ENCODE measurements around the gene EPHB1.
"Not testable (repeated sequence)": the region's sequence is repeated elsewhere in the genome, so short reads cannot be mapped to it uniquely, and the experiment has no call there.

The EPHB1 gene

DNA sequence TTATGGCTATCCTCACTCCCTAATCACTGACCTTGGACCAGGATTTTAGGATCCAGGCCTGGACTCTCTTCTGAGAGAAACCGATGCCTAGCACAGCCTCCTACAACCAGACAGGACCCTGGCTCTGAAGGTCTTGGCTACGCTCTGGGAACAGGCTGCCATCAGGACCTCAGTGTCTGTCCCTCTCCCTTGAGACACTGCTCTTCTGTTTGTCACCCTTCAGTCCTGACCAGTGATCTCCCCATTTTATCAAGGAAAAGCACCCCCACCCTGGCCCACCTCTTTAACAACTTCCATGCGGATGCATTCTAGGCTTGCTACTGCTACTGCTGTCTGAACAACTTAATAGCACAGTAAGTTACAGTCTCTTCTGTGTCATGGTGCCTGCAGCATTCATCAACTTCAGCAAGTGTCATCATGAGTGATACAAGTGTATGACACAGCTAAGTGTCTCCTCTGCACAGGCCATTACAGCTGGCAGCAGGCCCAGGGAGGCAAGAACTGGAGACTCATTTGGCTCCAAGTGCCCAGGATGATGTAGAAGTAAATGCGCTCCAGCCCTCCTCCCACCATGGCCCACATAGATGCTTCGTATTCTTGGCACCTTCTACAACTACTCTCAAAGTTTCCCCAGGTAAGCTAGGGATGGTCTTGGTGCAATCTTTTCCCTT is 302.4 kb downstream of the EPHB1 start:
- DNase-seq = no peak

DNA sequence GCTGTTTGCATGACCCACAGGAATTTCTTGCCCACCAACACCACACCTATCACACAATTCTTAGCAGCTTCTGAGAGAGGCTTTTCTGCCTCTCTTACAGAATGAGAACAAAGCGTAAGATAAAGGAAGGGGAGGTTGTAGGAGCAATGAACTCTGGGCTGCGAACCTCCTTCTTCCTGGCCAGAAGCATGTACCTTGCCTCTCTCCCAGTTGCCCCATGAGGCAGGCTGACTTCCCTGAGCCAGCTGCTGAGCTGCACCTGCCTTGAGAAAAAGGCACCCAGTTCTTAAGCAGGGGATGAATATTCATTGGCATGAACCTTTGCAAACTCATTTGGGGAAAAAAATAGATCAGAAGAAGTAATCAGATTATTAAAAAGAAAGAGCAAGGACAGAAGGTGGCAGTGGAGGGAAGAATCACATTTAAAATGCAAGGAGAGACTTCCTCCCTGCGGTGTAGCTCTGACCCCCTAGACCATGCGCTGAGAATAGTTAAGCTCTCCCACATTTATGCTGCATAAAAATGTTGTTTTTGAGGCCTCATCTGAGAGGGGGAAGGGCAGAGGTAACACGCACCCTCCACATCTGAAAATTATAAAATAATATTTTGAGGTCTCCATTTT is 304.8 kb downstream of the EPHB1 start:
- no peak for DNase-seq

DNA sequence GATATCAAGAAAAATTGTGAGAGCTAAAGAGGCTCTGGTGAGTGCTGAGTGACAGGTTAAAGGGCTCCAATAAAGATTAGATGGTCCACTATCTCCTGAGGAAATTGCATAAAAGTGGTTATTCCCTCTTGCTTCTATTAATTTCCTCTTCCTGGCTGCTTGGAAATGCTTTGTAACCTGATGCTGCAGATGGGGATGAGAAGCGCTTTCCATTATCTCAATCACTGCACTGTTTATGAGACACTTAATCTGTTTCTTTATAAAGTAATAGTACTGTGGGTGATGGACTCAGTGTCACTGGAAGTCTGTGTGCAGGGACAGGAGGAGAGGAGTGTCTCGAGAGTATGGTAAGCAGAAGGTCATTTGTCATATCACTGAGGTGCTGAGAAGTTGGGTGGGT is 305.3 kb downstream of the EPHB1 start:
- DNase-seq = no peak

DNA sequence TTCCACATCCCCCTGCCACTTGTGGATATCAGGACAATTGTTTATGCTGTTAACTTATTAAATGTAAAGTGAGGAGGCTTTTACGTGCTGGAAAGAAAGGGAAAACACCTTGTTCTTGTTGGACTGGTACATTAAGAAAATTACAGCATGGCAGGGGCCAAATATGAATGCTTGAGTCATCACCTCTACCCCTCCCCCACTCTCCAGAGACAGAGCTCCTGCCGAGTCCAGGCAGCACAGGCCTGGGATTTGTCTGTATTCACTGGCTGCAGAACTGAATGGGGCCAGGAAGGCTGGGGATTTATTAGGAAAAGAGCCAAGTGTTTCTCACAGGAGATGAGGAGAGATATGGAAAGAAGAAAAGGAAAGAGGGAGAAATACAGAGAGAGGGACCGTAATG is 308.9 kb downstream of the EPHB1 start:
- DNase-seq = no peak

DNA sequence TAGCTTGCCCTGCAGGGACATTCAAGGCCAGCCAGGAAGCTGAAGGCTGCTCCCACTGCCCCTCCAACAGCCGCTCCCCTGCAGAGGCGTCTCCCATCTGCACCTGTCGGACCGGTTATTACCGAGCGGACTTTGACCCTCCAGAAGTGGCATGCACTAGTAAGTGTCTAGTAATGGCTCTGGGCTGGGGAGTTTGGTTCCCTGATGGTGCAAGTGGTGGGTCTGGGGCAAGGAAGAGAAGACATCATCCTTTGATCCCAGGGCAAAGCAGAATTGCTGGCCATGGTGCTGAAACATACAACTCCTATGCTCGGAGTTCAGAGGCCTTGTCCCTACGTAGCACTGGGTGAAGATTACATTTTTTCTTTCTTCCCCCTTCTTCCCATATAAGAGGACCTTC is 311.4 kb downstream of the EPHB1 start:
- no peak for DNase-seq

DNA sequence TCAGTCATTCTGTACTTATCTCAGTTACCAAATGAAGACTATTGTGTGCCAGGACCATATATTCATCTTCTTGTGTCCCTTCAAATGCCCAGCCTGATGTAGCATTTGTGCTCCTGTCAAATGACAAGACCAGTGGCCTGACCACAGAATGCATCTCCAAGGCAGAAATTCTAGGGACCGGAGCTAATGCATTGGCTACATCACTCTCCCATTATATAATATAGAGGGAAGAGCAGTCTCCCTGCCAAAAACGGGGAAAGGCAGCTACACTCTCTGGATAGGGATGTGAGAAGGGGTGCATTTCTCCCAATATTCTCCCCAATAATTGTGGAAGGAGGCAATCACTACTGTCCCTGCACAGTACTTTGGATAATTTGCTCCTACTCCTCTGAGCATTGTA is 312.0 kb downstream of the EPHB1 start:
- no peak for DNase-seq

DNA sequence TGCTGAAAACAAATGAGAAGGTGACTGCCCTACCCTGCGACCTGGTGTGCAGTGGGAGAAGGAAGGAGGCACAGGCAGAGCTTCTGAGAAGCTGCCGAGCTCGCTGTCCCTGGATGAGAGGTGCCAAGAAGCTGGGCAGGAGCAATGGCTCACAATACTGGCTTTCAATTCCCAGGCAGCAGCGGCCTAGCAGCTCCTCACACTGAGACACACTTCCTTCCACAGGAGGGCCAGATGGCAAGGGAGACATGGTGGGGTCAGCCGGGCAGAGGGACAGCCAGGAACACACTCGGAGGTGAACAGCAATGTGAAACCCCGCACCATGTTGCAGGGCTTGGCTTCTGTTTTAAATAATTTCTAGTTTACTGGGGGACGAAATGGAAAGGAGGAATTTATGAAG is 314.6 kb downstream of the EPHB1 start:
- no peak for DNase-seq

DNA sequence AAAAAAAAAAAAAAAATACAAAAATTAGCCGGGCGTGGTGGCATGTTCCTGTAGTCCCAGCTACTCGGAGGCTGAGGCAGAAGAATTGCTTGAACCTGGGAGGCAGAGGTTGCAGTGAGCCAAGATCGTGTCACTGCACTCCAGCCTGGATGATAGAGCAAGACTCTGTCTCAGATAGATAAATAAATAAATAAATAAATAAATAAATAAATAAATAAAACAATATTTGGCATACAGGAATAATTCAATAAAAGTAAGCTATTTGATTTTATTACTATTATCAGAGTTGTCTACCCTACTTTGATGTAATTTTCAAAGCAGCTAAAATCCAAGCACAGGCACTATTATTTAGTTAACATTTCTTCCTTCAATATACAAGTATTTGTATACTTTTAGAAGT is 319.5 kb downstream of the EPHB1 start:
- DNase-seq = not testable (repeated sequence)

DNA sequence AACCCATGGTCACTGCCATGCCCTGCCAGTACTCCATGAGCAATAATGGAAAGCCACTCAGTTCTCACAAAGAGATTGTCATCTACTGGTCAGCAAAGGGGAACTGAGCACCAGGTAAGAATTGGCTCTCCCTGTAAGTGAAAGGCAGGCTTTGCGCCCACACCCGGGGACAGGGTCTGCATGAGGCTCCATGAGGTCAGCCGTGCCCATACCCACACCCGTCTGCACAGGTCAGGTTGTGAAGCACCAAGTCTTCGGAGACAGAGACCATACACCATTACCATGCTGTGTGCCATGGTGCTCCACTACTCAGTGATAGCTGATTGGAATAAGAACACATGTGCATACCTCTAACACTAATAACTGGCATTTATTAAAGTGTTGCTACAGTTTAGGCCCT is 322.9 kb downstream of the EPHB1 start:
- no peak for DNase-seq

DNA sequence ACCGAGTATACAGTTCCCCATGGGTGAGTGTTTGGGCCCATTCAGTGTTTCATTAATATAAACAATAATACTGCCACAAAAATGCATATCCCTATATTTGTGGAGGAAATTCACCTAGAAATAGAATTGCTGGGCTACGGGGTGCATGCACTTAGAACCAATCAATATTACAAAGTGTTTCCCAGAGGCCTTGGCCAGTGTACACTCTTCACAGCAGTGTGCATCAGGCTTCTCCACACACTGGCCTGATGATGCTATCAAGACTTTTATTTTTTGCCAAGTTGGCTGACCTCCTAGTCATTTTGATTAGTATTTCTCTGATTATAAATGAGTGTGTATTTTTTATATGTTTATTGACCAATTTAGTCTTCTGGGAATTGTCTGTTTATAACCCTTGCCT is 323.7 kb downstream of the EPHB1 start:
- DNase-seq = no peak

DNA sequence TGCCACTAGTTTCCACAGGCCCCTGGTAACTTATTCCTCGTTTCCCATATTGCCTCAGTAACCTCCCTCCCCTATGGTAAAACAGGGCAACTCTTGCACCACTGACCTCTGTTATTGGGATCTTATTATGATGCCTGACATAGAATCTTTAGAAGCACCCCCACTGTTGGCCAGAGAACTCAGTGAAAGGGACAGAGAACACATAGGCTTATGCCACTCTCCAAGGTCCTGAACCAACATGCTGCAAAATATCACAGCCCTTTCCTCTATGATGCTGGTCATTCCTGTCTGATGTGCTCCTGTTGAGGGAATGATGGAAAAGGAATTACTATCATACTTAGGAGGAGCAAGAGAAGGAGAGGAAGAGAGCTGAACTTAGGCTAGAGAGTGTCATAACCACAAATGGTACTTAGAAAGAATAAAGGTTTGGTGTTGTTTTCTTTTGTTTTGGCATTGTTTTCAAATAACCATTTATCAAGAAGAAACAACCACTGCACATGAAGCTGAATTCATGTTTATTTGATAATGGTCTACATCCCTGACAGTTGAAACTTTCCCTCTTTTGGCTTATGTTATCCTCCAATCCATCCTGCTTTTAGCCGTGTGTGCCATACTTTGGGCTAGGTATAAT is 330.2 kb downstream of the EPHB1 start:
- no peak for DNase-seq

DNA sequence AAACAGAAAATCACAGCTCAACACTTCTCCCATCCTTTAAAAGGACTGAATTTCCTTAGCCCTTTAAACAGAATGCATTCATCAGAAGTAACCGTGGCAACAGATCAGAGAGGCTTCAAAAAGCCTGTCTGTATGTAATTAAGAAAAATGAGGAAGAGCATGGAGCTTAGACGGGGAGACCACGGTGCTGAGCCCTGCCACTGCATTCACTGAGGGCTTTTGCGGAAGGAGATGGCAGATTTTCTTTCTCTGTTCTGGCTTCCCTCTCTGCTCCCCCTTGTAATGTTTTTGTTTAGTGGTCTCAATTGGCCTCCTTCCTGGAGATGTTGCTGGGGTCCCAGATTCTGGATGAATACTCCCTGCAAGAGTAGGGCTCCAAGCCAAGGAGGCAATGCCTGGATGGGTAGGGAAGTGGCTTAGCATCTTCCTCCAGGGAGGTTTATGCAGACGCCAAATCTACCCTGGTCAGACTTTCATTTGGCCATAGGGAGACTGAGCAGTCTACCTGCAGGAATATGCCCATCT is 332.9 kb downstream of the EPHB1 start:
- no peak for DNase-seq

DNA sequence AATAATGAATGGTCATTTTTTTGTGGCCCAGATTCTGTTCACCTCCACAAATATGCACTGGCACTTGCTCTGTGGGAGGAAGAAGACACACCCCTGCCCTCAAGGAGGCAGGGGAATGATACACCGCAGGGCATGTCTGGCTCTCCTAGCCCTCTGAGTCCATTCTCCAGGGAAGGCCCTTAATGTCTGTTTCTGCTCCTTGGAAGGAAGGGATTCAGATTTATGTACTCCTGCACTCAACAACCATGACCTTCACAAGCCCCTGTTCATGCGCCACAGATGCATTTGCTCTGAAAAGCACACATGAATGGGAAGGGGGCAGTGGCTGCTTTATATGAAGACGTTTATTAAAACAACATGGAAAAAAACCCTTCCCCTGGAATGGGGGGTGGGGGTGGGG is 333.8 kb downstream of the EPHB1 start:
- no peak for DNase-seq

DNA sequence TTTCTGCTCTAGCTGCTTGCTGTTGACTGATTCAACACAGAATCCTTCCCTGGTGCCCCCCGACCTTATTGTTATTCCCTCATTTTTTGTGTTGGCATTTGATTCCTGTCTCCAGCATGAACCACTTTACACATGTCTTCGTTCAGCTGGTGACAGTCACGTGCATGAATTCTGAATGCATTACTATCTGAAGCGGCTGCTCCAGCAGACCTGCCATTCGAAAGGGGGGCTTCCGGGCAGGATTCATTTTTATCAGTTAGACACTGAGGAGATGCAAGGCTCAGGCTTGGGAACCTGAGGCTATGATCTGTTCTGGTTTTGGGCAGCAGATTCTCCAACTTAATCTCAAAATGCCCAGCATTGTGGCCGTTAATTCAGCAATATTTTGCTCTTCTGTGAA is 336.2 kb downstream of the EPHB1 start:
- no peak for DNase-seq

DNA sequence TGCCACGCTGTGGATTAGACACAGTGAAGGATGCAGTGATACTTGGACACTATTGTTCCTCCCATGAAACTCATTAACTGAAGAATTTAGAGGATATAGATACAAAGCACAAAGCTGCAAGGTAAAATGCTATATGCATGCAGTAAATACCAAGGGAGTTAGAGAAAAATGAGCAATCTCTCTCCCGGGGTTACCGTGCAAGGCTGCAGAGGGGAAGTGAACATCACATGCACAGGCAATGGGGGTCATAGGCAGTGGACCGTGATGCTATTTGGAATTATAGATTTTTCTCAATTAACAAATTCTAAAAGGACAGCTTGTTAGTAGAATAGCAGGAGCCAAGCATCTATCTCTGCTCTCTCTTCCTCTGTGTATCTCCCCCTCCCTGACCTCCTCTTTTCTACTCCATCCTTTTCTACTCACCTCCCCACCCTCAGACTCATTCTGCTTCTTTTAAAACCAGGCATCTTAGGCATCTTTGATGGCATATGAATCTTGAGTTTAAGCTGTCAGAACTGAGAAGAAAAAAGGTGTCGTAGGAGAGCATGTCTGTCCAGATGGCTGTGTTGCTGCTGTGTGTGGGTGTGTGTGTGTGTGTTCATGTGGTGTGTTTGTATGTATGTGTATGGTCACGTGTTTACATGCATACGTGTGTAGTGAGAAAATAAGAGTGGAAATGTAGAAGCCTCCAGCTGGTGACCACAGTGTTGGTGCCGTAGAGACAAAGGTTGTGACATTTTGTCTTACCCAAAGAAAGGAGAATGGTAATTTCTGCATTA is 339.0 kb downstream of the EPHB1 start:
- DNase-seq = no peak

DNA sequence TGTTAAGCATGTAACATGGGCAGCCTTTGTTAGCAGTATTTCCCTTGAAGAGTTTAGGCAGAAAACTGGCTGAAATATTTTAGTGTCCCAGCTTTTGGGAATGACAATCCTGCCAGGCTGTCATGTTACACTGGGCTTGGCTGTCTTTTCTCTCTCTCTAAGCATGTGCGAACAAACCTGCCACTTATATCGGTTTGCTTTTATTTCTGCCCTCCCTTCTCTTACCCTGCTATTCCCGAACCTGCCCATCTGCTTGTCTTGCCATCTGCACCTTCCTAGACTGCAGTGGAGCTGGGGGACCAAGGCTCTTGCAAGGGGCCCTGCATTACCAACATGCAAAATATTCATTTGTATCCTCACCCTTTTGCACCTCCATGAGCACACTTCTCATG is 339.6 kb downstream of the EPHB1 start:
- DNase-seq = no peak

DNA sequence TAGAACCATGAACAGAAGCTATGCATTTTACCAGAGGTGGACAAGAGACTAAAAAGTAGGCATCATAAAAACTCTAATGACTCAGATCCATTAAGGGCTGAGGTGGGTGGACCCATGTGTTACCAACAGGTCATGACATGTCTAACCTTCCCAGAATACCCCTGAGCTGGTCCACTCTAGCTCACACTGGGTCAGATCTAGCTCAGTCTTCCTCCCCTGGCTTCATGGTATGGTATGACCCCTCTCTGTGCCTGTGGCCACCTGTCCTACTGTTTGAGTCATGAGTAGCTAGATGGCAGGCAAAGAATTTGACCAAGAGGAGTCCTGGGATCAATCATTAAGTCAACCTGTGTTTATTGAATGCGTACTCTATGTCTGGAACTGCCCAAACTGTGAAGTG is 340.4 kb downstream of the EPHB1 start:
- DNase-seq = no peak

DNA sequence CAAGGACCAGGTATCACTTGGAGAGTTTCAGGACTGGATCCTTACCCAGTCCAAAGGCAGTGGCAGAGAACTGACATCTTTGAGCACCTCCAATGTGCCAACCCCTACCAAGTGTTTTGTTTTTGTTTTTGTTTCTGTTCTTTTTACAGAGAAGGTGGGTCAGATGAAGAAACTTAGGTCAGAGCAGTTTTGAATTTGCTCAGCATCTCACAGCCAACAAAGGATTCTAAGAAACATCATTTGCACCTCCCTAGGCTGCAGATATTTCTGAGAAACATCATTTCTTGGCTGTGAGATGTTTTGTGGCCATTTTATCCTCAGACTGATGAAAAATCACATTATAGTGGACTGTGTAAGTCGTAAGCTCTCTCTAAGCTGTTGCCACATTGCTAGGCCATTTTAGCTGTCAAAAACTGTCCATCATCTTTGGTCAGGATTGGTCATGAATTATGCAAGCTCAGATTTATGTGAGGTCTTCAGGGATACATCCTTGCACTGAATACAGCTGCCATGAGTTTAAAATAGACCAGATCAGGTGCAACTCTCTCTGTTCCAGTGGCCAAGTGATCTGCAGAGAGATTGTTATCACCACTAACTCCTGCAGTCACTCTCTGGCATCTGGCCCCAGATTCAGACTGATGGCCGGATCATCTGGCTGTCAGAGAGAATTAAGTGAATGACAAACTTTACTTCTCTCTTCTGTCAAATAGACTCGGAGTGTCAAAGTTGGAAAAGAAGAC is 341.5 kb downstream of the EPHB1 start:
- DNase-seq = no peak

DNA sequence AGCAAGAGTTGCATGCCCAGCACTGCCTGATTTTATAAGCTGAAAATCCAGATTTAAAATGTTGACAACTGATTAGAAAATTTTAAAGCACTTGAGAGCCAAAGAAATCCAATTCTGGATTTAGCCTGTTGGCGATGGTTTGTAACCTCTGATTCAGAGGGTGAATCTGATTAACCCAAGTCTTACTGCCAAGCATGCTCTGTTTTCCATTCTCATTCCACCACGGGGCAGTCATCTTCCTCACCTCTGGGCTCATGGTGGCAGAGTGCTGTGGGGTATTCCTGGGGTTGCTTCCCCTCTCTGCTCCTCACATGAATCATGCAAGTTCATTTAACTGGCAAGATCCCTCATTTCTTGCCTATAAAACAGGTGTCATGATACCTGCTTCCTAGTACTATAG is 342.2 kb downstream of the EPHB1 start:
- DNase-seq = no peak

DNA sequence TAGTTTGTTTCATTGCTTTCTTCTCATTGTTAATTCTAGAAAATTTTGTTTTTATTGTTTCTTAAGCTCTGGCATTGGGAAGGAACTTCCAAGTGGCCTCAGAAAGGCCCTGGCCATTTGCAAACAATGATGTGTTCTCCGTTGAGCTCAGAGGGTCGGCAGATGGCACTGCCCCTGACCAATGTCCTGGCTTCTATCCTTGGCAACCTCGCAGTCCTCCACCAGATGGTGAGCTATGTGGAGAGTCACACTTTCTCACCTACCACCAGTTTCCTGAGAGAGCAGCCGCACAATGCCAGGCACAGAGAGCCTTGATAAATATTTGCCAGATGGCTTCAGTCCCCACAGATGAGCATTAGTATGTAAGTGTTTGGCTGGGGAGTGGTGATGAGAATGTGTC is 343.7 kb downstream of the EPHB1 start:
- no peak for DNase-seq

DNA sequence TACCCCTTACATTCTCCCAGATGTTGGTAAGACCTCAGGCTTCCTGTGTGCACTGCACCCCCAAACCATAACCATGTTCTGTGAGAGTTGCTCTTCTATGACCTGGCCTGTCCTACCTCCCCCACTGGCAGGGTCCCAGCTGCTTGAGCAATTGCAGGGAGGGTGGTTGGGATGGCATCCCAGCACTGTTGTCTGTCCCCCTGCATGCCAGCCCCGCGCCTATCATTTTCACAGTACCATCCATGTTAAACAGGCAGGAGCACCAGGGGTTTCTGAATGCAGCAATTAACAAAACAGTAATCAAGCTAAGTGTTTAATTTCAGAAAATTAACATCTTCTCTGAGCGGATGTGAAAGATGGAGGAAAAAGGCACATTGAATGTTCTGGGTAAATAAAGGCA is 345.5 kb downstream of the EPHB1 start:
- DNase-seq = no peak

DNA sequence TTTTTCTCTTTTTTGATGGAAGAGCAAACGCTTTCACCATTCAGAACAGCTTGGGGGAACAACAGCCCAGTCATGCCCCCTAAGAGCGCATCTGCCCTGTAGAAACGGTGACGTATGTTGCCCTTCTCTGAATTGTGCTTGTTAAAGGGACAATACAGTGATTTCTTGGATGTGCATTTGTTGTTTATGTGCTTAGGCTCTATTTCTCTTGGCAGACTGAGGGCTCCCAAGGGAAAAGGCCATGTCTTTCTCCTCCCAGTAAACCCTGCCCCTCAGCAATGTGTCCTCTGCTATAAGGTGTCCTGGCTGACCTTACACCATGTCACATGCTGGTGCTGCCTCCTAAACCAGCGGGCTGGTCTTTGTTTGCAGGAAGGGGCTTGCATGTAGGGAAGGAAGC is 346.1 kb downstream of the EPHB1 start:
- DNase-seq = no peak

DNA sequence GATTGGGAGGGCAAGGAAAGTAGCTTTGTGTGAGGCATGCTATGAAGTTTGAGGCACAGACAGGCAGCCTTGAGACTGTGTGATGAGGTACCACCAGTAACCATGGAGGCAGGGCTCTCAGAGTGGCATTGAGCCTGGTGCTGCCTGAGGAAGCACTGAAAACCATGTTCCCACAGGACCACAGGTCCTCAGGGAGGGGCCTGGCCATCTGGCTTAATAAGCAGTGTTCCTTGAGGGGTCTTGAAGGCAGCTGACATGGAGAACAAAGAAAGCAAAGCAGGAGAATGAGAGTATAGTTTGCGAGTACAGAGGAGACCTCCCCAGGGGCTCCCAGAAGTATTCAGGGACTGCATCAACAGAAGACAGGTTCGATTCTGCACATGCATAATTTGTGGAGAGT is 346.6 kb downstream of the EPHB1 start:
- DNase-seq = no peak

Measured in activated CD8-positive, alpha-beta memory T cell treated with anti-CD3 and anti-CD28 coated beads for 24 hours (primary cell).